Tibial nerve (tissue), 4 donors: Measurements from ENCODE around the gene C1orf105. TPM values are rescaled to one million over a fixed set of nuclear protein-coding genes. Genes with fewer than 3 reads are reported as not detected.

Source experiments
- DNase-seq, 2 donors: peaks; one replicate each; pipeline ENCODE4 v3.0.0-alpha.2; 2019; ENCODE audit warnings: low spot score in 2 of 2
- H3K27ac ChIP-seq, 4 donors: fragments of 200-600 bp; sonication (generic) in 3 of 4; one replicate each; pipeline ENCODE4 v1.5.1; 2017 to 2019; ENCODE audit warnings: mild to moderate bottlenecking in 1 of 4
- H3K27me3 ChIP-seq, 2 donors: fragments of 200-600 bp; sonication (generic) in 1 of 2; one replicate each; pipeline versions ENCODE4 v1.5.1 to v1.6.0; 2017 to 2019
- H3K36me3 ChIP-seq, 3 donors: fragments of 200-600 bp; sonication (generic); one replicate each; pipeline ENCODE4 v1.5.1; 2018 to 2019
- H3K4me1 ChIP-seq, 4 donors: fragments of 200-600 bp; sonication (generic) in 3 of 4; one replicate each; pipeline ENCODE4 v1.5.1; 2017 to 2019
- H3K4me3 ChIP-seq, 4 donors: fragments of 200-600 bp; sonication (generic) in 3 of 4; one replicate each; pipeline ENCODE4 v1.5.1; 2017 to 2019; ENCODE audit warnings: mild to moderate bottlenecking in 1 of 4, moderate library complexity in 1 of 4
- H3K9me3 ChIP-seq, 4 donors: fragments of 200-600 bp; sonication (generic) in 3 of 4; one replicate each; pipeline ENCODE4 v1.5.1; 2017 to 2019
- EP300 ChIP-seq, 2 donors: sonication (generic); formaldehyde crosslinking; IDR thresholded peaks; one replicate each; pipeline ENCODE4 v1.6.1; 2017; ENCODE audit warnings: antibody characterized with exemption in 2 of 2, mild to moderate bottlenecking in 1 of 2
- POLR2A ChIP-seq, 2 donors: fragments of 450-650 bp; IDR thresholded peaks; one replicate each; pipeline ENCODE4 v1.6.1; 2017; ENCODE audit warnings: antibody characterized with exemption in 2 of 2, mild to moderate bottlenecking in 2 of 2, moderate library complexity in 2 of 2
- WGBS, 2 donors: methylation state at CpG; one replicate each; pipeline ENCODE4 v1.1.5; 2018; 5-methylcytosine and 5-hydroxymethylcytosine counted together
- total RNA-seq, 4 donors: library from RNA; depleted of rRNA; stranded (reverse); fragments of >200 nt; gene quantifications; one replicate each; pipeline ENCODE4 v1.1.0, GENCODE V29; 2016
- TF ChIP-seq, protein P1 (sequence below), 5 experiments: fragments of 200-600 bp in 3 of 5; fragments of 450-650 bp in 2 of 5; sonication (generic) in 3 of 5; IDR thresholded peaks; one replicate each; pipeline ENCODE4 v1.5.1; 2016 to 2019; ENCODE audit warnings: antibody characterized with exemption in 5 of 5, mild to moderate bottlenecking in 3 of 5, moderate library complexity in 2 of 5

Gene C1orf105
- total RNA-seq, 4 donors from 2014 or later = not detected

DNA sequence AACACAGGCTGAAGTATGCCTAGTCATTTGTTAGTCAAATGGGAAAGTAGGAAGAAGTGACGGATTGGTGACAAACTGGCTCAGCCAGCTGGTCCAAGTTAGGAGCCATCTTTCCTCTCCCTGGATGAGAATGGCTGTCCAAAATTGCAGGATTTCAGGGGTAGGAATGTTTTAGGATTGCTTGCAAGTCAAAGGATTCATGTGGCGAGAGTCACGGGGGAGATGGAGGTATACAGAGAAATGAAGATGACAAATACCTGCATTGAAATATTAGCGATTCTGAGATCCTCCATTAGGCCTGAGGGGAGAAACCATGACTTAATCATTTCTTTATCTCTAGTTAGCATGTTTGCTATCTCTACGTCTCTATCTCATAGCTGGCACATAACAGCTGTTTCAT lies 65.1 kb downstream of the C1orf105 start:
- Histone ChIP-seq H3K4me3 (no peak overlapping the region), H3K27me3 (no peaks in the 10 kb centered on the region), H3K36me3 (no peaks in the 10 kb centered on the region), H3K27ac (no peak overlapping the region), H3K9me3 (no peaks in the 10 kb centered on the region), H3K4me1 (no peaks in the 10 kb centered on the region)
- DNase-seq = no peak
- 72 to 83% methylated on average over 5 of the region's 5 CpGs for WGBS, 2 donors
- TF ChIP-seq POLR2A (IDR thresholded peaks at IDR 0.05) = no peak
- TF ChIP-seq, protein P1, sequence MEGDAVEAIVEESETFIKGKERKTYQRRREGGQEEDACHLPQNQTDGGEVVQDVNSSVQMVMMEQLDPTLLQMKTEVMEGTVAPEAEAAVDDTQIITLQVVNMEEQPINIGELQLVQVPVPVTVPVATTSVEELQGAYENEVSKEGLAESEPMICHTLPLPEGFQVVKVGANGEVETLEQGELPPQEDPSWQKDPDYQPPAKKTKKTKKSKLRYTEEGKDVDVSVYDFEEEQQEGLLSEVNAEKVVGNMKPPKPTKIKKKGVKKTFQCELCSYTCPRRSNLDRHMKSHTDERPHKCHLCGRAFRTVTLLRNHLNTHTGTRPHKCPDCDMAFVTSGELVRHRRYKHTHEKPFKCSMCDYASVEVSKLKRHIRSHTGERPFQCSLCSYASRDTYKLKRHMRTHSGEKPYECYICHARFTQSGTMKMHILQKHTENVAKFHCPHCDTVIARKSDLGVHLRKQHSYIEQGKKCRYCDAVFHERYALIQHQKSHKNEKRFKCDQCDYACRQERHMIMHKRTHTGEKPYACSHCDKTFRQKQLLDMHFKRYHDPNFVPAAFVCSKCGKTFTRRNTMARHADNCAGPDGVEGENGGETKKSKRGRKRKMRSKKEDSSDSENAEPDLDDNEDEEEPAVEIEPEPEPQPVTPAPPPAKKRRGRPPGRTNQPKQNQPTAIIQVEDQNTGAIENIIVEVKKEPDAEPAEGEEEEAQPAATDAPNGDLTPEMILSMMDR (IDR thresholded peaks at IDR 0.05) = no peak
- TF ChIP-seq EP300 (IDR thresholded peaks at IDR 0.05) = no peak

DNA sequence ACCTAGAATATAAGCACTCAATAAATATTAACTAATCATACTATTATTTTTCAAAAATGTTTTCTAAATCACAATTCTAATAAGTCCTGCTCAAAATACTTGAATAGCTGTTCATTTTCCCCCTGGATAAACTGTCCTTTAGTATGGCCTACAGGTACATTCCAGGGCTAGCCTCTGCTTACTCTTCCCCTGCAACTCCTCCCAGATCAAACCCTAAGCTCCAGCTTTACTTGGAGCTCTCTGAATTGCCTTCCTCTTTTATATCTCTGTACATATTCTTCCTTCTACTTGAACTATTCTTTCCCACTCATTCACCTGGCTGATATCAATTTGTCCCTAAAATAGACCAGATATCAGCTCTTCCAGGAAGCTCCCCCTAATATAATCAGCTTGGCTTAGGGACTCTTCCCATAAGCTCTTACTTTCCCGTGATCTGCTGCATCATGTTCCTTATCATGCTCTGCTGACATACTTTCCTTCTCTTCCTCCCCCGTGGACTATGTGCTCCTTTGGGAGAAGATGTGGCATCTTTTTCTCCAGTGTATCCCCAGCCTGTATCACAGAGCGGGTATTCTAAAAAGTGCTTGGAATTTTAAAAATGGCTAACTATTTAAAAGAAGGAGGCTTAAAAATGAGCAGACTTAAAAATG lies 66.4 kb downstream of the C1orf105 start:
- TF ChIP-seq POLR2A (IDR thresholded peaks at IDR 0.05) = no peak
- no peak for TF ChIP-seq EP300 (IDR thresholded peaks at IDR 0.05)
- Histone ChIP-seq H3K4me3 (no peak overlapping the region), H3K27ac (no peak overlapping the region), H3K4me1 (no peaks in the 10 kb centered on the region), H3K36me3 (no peaks in the 10 kb centered on the region), H3K9me3 (no peaks in the 10 kb centered on the region), H3K27me3 (no peaks in the 10 kb centered on the region)
- 52 to 67% methylated on average over 3 of the region's 3 CpGs for whole genome bisulfite sequencing, 2 donors
- no peak for DNase-seq

DNA sequence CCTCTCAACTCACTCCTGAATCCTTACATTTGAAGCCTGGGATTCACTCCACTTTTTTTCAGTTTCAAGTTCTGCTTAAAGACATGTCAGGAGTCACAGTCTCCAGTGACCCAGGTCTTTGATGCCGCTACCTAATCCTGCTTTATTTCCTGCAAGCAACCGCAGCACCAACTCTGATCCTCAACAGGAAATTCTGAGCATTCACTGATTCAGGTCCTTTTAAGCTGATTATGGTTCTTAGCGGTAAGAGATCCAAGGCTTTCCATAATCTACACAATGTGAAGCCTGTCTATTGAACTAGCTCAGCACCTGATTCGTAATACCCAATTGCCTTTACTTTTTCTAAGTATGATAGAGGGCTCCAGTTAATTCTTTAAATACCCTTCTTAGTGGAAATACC lies 67.1 kb downstream of the C1orf105 start:
- Histone ChIP-seq H3K4me1 (no peaks in the 10 kb centered on the region), H3K27me3 (no peaks in the 10 kb centered on the region), H3K9me3 (no peaks in the 10 kb centered on the region), H3K36me3 (no peaks in the 10 kb centered on the region), H3K4me3 (no peak overlapping the region), H3K27ac (no peak overlapping the region)
- DNase-seq = no peak
- 59 to 70% methylated on average over 4 of the region's 4 CpGs for WGBS, 2 donors
- no peak for TF ChIP-seq EP300 (IDR thresholded peaks at IDR 0.05)

DNA sequence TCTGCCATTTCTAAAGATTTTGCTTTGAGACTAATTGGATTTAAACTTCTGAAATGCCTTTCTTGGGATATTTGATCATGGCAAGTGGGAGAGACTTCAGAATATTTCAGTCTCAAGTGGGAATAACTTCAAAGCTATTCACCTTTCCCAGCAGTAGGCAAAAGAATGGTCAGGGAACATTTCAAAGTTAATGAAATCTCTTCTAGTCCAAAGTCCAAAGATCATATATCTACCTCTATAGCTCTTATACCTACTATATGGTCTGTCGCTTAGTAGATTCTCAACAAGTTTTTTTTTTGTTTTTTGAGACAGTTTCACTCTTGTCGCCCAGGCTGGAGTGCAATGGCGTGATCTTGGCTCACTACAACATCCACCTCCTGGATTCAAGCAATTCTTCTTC lies 67.9 kb downstream of the C1orf105 start:
- no peaks in the 10 kb centered on the region for H3K36me3 ChIP-seq
- H3K4me3 ChIP-seq = no peak overlapping the region
- no peak for DNase-seq
- TF ChIP-seq, protein P1 (IDR thresholded peaks at IDR 0.05) = no peak
- TF ChIP-seq POLR2A (IDR thresholded peaks at IDR 0.05) (no peak), EP300 (IDR thresholded peaks at IDR 0.05) (no peak)
- no peaks in the 10 kb centered on the region for H3K27me3 ChIP-seq
- WGBS, 2 donors = 85 to 92% methylated on average over 3 of the region's 3 CpGs
- no peaks in the 10 kb centered on the region for H3K9me3 ChIP-seq
- H3K4me1 ChIP-seq = no peaks in the 10 kb centered on the region
- H3K27ac ChIP-seq = no peak overlapping the region

DNA sequence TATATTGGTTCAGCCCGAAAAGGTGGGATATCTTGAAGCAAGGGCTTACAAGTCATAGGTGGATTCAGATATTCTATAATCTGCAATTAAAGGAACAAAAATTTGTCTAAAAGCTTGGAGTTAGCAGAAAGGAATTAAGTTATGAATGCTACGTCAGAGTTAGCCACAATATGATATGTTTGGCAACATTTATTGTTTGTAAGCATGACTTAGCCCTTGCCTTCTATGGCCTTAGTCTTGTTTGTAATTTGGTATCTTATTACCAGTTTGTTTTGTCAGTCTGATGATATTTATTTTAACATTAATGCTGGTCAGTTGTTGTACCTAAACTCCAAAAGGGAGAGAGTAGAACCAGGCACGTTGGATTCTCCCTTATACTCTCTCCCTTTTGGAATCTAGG lies 69.4 kb downstream of the C1orf105 start:
- TF ChIP-seq EP300 (IDR thresholded peaks at IDR 0.05) = no peak
- TF ChIP-seq POLR2A (IDR thresholded peaks at IDR 0.05) = no peak
- TF ChIP-seq, protein P1 (IDR thresholded peaks at IDR 0.05) = no peak
- no peak overlapping the region for H3K4me3 ChIP-seq

DNA sequence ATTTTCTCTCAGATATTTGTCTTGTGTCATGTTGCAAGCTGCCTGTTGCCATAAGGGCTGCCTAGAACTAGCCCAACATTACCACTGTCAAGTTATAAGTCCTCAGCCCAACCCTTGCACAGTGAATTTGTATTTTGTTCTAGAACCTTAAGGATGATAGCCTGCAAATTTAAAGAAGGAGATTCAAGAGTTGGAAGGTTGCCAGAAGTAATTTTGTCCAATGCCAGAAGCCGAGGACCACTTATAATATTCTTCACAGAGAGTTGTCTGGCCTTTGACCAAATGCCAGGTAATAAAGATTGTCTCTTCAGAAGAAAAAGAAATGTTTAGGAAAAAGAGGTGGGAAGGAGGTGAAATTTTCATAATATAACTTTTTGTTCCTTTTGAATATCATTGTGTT lies 71.9 kb downstream of the C1orf105 start:
- H3K27ac ChIP-seq = no peak overlapping the region
- no peak overlapping the region for H3K4me3 ChIP-seq
- no peaks in the 10 kb centered on the region for H3K9me3 ChIP-seq
- H3K4me1 ChIP-seq = peaks cover 0 to 4% (median 0%) of the 10 kb centered on the region in 4 donors
- WGBS, 2 donors = 51 to 53% methylated on average over 1 of the region's 1 CpG
- no peaks in the 10 kb centered on the region for H3K27me3 ChIP-seq
- no peak for DNase-seq
- TF ChIP-seq POLR2A (IDR thresholded peaks at IDR 0.05) (no peak), EP300 (IDR thresholded peaks at IDR 0.05) (no peak)
- TF ChIP-seq, protein P1 (IDR thresholded peaks at IDR 0.05) = no peak
- H3K36me3 ChIP-seq = no peaks in the 10 kb centered on the region

More for the DNA sequence above, 69.4 kb downstream of the C1orf105 start:
- Histone ChIP-seq H3K27ac (no peak overlapping the region), H3K27me3 (no peaks in the 10 kb centered on the region), H3K36me3 (no peaks in the 10 kb centered on the region), H3K9me3 (no peaks in the 10 kb centered on the region), H3K4me1 (no peaks in the 10 kb centered on the region)
- WGBS, 2 donors = 64 to 74% methylated on average over 3 of the region's 3 CpGs
- DNase-seq = no peak
